Fibroblast of skin of right biceps (primary cell): ENCODE measurements around the gene TMPRSS6.

ENCODE experiments used
- DNase-seq: peaks from one replicate; pipeline ENCODE4 v3.0.0-alpha.2; 2013

Gene TMPRSS6

DNA sequence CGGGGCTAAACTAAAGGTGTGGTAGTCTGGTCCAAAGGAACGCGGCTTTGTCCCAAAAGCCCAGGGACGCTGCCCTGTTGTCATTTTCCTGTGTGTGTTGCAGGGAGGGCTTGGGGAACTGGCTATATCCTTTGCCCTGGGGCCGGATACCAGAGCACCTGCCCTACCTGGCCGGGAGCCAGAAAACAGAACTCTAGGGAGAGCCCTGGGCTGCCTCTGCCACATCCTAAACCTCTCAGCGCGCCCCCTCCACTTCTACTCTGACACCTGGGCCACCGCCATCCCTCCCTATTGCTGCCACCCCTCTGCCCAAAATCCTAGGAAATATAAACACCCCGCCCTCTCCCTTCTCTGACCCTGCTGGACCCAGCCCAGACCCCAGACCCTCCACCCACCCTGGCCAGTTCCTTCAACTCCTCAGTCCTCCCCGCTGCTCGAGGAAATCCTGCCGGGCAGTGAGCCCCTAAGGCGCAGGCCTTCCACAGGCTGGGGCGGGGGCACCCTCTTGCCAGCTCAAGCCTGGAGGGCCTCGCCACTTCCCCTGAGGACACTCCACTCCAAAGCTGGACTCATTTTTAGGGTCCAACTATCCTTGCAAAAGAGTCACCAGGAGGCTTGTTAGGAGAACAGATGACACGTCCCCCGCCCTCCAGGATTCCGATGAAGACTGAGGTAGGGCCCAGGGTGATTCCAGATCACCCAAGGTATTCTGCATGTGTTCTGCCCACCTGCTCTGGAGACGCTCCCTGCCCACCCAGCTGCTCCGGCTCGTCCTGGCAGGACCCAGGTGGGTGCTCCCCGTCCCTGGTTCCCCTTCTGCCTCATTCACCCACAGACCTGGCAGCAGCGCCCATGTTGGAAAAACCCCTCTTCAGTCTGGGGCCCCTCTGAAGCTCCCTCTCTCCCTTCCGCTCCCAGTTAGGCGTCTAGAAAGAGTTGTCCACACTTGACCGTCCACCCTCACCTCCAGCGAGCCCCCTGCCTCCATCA, 45.8 kb downstream of the TMPRSS6 start:
- no peak for DNase-seq

DNA sequence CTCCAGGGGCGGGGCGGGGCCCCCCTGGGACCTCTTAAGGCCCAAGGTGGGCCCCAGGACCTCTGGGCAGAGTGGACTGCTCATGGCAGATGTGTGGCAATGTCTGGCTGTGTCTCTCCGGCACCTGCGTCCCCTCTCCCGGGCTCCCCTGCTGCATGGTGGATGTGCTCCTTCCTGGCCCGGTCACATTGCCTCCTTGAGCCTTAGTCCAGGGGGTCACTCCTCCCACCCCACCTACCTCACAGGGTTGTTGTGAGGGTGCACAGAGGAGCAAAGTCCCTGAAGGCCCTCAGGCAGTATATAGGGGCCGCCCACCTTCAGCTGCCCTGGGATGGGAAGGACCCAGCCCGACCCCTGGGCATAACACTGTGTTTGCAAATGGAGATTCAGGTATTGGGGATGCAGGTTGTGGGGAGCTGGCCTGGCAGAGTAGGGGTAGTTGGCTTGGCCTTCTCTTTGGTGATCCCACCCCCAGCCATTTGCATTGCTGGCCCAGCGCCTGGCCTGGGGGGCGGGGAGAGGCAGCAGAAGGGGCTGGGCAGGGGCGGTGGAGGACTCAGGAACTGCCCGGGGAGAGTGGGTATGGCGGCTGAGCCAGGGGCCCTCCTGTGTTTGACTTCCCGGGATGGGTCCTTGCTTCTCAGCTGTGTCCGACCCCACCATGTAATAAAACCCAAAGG, 46.7 kb downstream of the TMPRSS6 start:
- DNase-seq, result no peak

DNA sequence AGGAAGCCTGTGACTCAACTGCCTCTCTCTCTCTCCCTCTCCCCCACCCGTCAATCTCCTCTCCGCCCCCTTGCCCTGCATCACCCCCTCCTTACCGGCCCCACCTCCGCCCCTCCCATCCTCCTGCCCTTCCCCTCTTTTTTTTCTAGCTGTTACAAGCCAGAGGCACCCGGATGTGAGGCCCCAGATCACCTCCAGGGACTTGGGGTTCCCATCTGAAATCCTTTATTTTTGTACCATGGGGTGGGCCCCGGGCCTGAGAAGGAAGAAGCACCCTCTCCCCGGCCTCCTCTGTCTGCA, 47.2 kb downstream of the TMPRSS6 start:
- DNase-seq, result no peak

DNA sequence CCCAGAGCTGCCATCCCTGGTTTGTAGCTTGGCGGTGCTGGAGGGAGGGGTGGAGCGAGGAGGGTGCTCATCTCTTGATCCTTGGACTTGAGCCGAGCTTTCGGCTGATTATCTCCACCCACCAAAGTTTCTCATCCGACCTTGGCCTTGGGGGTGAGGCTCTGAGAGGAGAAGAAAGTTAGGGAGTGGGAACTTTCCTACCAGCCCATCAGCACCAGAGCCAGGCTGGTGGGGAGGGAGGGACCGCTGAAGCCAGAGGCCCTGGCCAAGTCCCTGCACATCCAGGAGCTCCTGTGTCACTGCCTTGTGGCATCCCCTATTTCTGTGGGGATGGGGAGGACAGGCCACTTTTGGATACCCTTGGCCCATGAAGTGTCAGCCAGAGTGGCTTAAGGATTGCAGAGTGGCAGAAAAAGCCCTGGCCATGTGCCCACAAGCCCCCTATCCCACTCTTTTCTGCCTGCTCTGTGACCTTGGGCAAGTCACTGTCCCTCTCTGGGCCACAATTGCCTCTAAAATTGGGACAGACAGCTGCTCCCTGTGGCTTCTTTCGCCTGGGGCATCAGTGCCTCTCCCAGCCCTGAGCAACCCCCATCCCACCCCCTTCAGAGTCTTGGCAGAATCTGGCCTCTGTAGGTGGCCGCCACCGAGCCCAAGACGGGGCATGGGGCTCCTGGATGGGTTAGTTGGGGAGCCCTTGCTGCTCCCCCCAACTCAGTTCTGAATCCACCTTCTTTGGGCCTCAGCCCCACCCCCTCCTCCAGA, 47.7 kb downstream of the TMPRSS6 start:
- no peak for DNase-seq

DNA sequence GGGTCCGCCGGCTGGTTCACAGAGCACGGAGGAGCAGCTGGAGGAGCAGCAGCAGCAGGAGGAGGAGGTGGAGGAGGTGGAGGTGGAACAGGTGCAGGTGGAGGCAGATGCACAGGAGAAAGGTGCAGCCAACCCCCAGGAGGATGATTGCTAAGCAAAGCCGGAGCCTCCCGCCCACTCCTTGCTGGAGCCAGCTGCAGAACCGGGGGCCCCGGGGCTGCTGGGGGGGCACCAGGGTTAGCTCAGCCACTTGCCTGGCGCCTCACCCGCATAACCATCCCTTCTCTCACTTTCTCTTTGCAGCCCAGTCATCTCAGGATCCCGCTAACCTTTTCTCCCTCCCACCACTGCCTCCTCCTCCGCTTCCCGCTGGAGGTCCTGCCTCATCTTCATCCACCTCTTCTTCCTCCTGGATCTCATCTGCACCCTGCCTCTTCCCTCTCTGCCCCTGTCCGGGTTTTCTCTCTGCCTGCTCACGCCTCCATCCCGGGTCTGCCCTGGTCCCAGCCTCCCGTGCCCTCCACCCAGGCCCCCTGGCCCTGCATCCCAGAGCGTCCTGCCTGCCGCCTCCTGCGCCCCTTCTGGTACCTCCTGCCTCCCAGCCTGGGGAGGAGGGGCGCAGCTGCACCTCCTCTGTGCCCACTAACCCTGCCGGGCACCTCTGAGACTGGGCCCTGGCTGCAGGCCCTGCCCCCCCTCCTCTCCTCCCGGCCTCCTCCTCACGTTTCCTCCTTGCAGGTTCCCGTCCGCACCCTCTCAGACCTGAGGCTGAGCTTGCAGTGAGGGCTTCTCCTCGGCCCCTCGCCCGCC, 48.5 kb downstream of the TMPRSS6 start:
- DNase-seq, result no peak

DNA sequence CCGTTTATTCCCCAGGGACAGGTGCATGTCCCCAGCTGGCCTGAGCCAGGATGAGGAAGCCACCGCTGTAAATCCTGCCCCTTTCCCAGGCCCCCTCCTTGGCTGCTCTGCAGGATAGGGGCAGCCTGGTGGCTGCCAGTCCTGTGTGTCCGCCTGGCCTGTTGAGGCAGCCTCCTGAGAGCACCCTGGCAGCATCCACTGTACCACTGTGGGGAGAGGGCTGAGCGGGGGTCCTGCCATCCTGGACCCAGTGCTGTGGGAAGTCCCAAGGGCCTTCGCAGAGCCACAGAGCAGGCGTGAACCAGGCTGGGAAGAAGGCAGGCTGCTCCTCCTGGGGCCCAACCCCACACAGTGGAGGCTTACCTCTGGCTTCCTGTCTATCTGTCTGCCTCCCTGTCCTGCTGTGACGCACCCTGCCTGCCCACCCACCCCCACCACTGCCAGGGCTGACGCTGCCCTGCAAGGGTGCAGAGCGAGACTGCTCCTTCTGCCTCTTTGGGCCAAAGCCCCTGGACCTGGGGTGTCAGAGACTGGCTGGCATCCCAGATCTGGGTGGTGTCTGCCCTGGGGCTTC, 49.5 kb downstream of the TMPRSS6 start:
- DNase-seq, result no peak

DNA sequence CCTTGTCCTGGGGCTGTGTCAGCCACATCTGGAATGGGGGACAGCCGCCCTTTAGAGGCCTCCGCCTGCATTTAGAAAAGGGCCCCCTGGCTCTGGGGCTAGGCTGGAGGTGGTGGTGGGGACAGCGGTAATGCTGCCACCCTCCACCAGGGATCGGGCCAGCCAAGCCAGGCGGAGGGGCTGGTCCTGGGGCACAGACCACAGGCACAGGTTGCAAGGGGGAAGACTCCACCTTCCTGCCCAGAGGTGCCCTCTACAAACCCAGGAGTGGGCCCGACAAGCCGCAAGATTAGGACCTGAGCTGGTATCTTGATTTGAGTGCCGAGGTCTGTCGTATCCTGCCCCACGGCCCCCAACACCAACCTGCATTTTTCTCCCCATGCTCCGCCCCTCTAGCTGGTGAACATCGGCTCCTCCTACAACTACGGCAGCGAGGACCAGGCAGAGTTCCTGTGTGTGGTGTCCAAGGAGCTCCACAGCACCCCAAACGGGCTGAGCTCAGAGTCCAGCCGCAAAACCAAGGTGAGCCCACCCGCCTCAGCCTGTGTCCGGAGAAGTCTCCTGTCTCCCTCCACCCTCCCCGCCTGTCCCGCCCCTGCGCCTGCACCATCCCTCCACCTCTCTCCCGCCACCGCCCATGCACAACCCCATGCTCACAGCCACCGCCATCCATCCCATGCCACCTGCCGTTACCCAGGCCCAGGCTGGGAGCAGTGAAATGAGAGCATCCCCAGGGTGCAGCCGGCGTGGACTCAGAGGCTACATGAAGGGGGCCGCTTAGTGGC, 50.4 kb downstream of the TMPRSS6 start:
- no peak for DNase-seq

DNA sequence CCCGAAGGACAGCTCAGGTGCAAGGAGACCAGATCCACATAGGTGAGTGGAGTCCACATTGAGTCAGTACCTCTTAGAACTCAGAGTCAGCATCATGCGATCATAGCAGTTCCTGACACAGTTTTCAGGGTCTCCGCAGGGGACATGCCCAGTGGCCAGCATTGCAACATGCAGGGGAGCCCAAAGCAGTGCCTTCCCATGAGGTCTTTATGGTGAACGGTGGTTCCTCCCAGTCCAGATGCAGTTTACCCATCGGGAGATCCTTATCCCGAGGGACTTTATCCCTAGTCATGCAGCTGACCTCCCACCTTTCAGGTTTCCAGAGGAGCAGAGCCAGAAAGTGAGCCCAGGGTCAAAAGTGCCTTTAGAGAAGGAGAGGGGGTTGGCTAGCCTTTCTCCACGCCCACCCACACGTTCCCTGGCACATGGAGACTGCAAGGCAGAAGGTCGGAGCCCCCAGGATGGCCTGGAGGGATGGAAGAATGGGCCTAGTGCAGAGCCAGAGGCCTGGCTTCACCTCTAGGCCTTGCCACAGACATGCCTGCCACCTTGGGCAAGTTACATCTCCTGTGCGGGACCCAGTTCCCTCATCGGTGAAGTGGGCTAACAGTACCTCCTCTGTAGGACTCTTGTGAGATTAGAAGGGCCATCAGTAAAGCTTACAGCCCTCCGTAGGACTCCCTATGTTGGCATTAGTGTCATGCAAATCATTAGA, 51.6 kb downstream of the TMPRSS6 start:
- DNase-seq, result no peak

DNA sequence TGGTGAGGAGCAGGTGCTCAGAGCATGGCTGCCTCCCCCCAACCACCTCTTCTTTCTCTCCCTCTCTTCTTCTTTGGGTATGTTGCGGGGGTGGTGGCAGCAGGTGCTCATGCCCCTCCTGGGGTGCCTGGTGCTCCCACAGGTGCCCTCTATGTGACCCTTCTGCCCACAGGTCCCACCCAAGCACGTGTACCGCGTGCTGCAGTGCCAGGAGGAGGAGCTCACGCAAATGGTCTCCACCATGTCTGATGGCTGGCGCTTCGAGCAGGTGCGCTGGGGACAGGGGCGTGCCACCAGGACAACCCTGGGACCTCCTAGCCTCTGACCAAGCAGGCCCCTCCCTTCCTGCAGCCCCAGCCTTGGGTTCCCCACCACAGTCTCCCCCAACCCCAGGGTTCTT, 52.3 kb downstream of the TMPRSS6 start:
- DNase-seq, result no peak

DNA sequence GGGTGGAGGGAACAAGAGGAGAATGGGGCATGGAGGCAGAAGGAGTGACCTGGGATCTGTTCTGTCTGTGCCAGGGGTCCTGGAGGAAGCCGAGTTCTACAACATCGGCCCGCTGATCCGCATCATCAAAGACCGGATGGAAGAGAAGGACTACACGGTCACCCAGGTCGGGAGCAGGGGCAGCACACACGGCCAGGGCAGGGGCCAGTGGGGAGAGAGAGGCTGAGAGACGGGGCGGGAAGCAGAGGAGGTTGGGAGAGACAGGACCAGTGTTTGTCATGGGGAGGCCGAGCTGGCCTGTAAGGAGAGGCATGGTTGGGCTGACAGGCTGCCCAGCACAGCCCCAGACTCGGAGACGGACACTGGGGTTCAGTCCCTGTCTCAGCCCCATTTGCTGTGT, 53.3 kb downstream of the TMPRSS6 start:
- no peak for DNase-seq

DNA sequence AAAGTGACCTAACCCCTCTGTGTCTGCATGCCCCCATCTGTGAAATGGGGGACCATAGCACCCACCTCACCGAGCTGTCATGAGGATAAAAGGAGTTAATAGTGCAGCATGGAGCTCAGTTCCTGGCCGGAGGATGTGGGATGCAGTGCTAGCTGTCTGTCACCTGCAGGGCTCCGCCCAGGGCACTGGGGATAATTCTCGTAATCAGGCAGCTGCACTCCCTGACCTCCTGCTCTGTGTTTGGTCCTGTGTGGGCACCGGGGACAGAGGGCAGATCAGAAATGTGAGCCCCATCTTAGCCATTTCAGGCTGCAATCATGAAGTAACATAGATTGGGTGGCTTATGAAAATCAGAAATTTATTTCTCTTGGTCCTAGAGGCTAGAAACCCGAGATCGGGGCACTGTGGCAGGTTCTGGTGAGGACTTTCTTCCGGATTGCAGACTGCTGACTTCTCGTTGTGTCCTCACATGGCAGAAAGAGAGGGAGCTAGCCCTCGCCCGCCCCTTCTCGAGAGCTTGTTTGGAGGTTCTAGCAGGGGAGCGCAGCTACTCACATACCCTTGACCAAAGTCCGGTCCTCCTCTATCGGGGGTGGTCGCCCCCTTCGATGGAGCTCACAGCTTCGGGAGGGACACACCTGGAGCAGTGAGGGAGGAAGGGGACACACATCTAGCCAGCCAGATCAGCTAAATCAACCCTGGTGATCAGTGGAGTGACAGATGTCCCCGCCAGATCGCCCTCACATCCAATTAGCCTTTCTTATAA, 54.7 kb downstream of the TMPRSS6 start:
- no peak for DNase-seq

DNA sequence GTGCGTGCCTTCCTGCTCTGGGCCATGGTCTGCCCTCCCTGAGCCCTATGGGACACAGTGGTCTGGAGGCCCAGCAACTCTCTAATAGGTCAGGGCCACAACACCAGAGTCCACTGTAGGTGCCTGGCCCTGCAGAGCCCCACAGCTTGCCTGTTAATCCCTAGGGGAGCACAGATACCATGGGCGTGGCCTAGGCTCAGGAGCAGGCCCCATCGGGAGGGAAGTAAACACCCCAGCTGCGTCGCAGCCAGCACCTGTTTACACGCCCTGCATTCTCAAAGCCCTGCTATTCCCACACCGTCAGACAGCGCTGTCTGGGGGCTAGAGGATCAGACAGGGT, 55.5 kb downstream of the TMPRSS6 start:
- DNase-seq, result no peak

DNA sequence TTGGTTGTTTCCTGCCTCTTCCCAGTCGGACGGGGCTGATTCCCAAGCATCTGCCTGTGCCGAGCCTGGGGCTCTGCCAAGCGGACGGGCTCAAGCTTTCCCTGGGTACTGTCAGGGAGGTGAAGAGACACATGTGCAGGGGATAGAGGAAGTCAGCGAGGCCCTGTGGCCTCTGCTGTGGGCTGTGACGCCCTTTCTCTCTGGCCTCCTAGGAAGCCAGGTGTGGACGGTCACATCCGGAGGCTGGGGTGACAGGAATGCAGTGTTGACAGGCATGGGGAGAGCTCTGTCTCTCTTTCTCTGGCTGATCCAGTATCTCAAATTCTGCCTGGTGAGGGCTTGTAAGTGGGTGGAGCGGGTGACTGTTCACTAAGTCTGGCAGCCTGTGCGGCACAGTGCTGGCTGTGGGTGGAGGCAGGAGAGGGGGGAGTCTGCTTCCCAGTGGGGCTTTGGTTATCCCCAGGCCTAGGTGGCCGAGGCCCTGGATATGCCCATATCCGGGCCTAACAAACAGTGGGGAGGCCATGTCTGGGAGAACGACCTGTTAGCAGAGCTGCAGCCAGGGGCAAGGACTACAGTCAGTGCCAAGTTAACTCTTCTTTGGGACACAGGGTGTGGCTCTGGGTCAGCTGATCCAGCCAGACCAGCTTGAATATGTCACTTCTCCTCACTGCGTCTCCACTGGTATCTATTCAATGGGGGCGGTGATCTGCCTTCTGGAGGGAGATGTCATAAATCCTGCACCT, 56.0 kb downstream of the TMPRSS6 start:
- DNase-seq, result no peak

DNA sequence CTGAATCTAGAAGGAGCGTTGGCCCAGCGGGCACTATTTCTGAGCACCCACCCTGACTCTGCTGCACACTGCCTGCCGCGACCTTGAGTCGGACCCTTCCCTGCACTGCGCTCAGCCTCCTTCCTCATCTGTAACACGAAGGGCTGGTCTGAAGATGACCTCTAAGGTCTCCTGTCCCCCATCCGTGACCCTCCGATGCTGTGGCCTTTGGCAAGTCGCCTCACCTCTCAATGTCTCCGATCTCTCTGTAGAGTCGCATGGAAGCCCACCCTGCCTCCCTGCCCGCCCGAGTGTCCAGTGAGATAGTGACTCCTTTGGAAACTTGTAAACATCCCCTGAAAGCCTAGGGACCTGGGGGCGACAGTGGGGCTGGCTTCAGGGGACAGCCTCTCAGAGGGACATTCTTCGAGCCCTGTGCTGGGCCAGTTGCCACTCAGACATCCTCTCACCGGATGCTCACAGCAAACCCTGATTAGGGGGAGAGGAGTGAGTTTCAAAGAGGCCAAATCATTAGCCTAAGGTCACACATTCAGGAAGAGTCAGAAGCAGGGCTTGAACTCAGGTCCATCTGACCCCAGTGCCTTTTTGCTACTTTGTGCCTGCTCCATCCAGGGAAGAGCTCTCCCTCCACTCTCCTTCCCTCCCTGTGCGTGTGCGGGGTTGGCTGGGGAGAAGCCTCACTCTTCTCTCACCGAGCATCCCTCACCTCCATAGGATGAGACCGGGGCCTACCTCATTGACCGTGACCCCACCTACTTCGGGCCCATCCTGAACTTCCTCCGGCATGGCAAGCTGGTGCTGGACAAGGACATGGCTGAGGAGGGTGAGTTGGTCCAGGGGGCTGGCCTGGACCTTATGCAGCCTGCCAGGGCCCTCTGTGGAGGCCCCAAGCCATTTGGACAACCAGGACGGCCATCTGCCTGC, 56.9 kb downstream of the TMPRSS6 start:
- DNase-seq, result no peak

DNA sequence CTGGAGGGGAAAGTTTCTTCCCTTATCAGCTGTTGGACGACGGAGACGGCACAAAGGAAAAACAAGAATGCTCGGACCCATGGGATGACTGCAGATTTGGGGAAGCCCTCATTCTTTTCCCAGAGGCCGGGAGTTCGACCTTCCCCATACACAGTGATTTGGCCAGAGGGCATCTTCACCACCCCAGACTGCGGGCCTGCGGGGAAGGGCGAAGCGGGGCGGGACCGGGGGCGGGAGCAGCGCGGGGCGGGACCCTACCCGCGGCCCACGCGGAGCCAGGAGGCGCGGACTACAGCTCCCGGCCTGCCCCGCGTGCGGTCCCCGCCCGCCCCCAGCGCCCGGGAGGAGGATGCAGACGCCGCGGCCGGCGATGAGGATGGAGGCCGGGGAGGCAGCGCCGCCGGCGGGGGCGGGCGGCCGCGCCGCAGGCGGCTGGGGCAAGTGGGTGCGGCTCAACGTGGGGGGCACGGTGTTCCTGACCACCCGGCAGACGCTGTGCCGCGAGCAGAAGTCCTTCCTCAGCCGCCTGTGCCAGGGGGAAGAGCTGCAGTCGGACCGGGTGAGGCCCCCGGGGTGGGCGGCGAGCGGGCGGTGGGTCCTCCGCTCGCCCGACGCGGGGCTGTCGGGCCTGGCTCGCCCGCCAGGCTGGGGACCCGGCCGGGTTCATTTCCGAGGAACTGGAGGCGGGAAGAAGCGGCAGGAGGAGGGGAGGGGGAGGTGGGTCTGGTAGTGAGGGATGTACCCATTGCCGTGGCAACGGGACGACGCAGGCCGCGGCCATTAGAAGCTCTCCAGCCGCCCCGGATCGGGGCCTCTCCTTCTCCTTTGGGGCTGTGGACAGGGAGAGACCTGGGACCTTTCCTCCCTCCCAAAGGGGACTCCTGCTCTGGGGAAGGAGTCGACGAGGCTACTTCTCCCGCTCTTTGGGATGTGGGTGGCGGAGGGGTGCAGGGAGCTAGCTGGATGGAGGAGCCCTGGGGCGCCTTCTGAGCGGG, 57.8 kb downstream of the TMPRSS6 start, which contains the start of gene KCTD17:
Gene KCTD17, plus strand, starts transcription at position 352 of the 995 bp plus-strand sequence. Its CDS starts 19 bp downstream, at position 371.
- DNase-seq, result peak; percentile 76

DNA sequence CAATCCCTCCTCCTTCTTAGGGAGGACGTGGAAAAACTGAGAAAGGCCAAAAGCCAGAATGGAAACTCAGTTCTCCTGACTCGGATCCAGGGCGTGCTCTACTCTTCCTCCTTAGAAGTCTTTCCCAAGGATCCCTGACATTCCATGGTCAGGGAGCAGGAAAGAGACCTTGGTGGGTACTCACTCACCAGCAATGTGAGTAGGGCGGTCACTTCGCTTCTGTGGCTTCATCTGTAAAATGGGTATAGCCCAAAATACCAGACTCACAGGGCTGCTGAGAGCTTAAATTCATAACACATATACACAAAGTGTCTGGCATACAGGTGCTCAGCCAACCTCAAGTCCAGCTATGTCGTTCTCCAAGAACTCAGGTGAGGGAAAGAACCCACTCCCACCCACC, 58.6 kb downstream of the TMPRSS6 start:
- DNase-seq, result no peak

DNA sequence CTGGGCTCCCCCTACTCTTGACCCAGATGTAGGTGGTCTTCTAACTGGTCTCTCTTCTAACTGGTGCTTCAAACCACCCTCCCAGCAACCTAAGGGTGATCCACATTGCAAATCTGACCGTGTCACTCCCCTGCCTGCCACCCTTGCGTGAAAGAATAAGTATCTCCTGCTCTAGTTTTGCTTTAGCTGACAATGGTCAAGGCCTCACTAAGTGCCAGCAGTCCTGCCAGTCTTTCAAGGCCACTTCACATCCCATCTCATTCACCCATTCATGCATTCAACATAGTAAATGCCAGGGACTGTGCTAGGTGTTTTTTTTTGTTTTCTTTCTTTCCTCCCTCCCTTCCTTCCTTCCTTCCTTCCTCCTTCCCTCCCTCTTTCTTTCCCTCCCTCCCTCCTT, 60.3 kb downstream of the TMPRSS6 start:
- no peak for DNase-seq
